Fibroblast of mammary gland (primary cell): ENCODE data around the gene CALY.
A peak's percentile ranks its signal among the peaks of the same experiment; 100 is the strongest.

Experiments used
- DNase-seq: peaks from one replicate; pipeline ENCODE4 v3.0.0-alpha.2; 2010; ENCODE audit warnings: low read depth
- H3K4me3 ChIP-seq: 2 replicates; pipeline ENCODE4 v1.5.1; 2011; ENCODE audit warnings: low read depth, mild to moderate bottlenecking, low read length, moderate library complexity; ENCODE audit not compliant: control insufficient read depth
- CTCF ChIP-seq: conservative IDR thresholded peaks from 2 replicates; pipeline ENCODE4 v1.5.1; 2011; ENCODE audit warnings: low read depth, low read length, inconsistent platforms; ENCODE audit not compliant: control insufficient read depth, insufficient read depth

The CALY gene

GRCh38 chr10:133280391-133281059 is 56.2 kb downstream of the CALY start:
- no peak for TF ChIP-seq CTCF
- no peak for DNase-seq
- no peak overlapping the region for H3K4me3 ChIP-seq

- no peak for DNase-seq
These were observed 57.1 kb downstream of the CALY start for GRCh38 chr10:133279326-133280226.

DNA sequence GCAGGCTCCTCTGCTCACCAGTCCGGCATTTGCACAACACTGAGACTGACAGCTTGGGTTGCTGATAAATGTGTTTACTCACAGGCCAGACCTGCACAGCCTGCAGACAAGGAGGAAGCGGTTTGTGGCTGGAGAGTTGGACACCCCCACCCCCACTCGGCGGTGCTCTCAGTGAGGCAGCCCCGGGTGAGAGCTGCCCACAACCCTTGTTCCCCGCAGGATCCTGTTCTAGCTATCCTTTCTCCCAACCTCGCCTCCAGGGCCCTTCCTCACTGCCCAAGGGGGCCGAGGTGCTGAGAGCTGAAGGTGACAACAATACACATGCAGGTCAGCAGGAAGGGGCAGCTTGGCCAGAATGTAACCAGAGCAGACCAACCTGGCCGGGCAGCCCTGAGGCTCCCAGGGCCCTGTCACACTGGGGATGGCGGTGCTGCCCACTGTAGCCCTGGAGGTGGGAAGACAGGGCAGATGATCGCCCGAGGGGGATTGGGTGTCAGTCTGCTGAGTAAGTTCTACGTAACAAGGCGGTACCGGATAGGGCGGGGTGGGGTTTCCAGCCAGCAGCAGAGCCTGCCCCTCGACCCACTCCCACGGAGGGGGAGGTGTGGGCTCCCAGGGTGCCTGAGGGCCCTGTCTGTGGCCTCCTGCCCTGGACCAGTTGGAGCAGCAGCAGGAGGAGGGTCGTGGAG is 58.0 kb downstream of the CALY start:
- TF ChIP-seq CTCF: no peak
- no peak overlapping the region for H3K4me3 ChIP-seq
- DNase-seq: peak; percentile 47

More at GRCh38 chr10:133279326-133280226, 57.1 kb downstream of the CALY start:
- no peak for TF ChIP-seq CTCF
- H3K4me3 ChIP-seq: no peak overlapping the region

- TF ChIP-seq CTCF: no peak
- no peak for DNase-seq
- H3K4me3 ChIP-seq: no peak overlapping the region
These were observed 58.6 kb downstream of the CALY start for GRCh38 chr10:133277993-133278576.

DNA sequence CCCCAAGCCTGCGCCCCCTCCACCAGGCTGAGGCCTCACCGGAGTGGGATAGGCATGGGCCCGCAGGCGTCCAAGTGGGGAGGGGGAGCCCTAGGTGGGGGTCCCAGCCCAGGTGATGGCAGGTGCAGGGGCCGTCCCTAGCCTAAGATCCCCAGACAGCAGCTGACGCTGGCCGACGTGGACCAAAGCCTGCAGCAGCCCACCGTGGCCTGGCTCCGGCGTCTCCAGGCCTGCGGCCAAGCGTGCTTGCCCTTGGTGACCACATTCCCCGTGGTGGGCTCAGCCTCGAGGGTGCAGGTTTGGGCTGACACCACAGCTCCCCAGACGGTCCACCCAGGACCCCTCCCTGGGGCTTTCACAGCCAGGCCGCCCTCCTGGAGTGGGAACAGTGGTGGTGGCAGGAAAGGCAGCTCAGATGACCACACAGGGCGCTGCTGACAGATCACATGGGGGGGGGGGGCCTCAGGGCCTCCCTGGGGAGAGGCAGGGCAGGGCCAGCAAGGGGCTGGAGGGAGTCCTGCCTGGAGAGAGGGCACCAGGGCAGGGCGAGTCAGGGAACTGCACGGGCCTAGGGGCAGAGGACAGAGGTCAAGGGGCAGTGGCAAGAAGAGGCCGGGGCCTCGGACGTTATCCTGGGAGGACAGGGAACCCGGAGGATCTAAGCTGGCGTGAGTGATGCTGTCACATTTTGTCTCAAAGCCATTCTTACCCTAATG is 59.3 kb downstream of the CALY start:
- TF ChIP-seq CTCF: no peak
- no peak for DNase-seq
- H3K4me3 ChIP-seq: no peak overlapping the region

GRCh38 chr10:133276435-133277201 is 60.1 kb downstream of the CALY start, which contains the start of gene ADAM8:
TSS of gene ADAM8 (minus strand) at chr10:133276868. CDS start at chr10:133276817, 51 bp downstream.
- no peak within 1 kb of the TSS for H3K4me3 ChIP-seq
- DNase-seq: no peak
- TF ChIP-seq CTCF: no peak
